HepG2 (cell line): ENCODE data around the gene VIT. TPM values are rescaled to one million over a fixed set of nuclear protein-coding genes. Genes with fewer than 3 reads are reported as not detected.

Experiments
- ATAD3A ChIP-seq: sonication (generic); formaldehyde crosslinking; IDR thresholded peaks from 2 replicates; pipeline ENCODE4 v1.4.0; 2020; ENCODE audit warnings: missing genetic modification reagents
- ELK4 ChIP-seq: sonication (generic); formaldehyde crosslinking; IDR thresholded peaks from 2 replicates; pipeline ENCODE4 v1.9.0; 2021; ENCODE audit warnings: missing genetic modification reagents, borderline replicate concordance
- FOXA1 ChIP-seq, 2 experiments: fragments of 450-650 bp in 1 of 2; sonication (generic) in 1 of 2; formaldehyde crosslinking in 1 of 2; IDR thresholded peaks; 2 replicates each; pipeline versions ENCODE4 v1.4.0 to v1.6.1; 2016 to 2020; ENCODE audit warnings: missing genetic modification reagents in 1 of 2
- FOXM1 ChIP-seq: sonication (generic); formaldehyde crosslinking; IDR thresholded peaks from 2 replicates; pipeline ENCODE4 v1.5.0; 2020; ENCODE audit warnings: missing genetic modification reagents
- GMEB2 ChIP-seq: IDR thresholded peaks from 2 replicates; pipeline ENCODE4 v1.6.1; 2016; ENCODE audit warnings: missing biosample characterization, missing genetic modification reagents, low read depth
- KDM4B ChIP-seq: sonication (generic); formaldehyde crosslinking; IDR thresholded peaks from 2 replicates; pipeline ENCODE4 v1.4.0; 2020; ENCODE audit warnings: missing genetic modification reagents
- KLF13 ChIP-seq: sonication (generic); formaldehyde crosslinking; IDR thresholded peaks from 2 replicates; pipeline ENCODE4 v1.4.0; 2020; ENCODE audit warnings: mild to moderate bottlenecking, missing genetic modification reagents
- MLXIP ChIP-seq: sonication (generic); formaldehyde crosslinking; IDR thresholded peaks from 2 replicates; pipeline ENCODE4 v1.9.0; 2021; ENCODE audit warnings: missing genetic modification reagents, borderline replicate concordance
- NR1H2 ChIP-seq: sonication (generic); formaldehyde crosslinking; IDR thresholded peaks from 2 replicates; pipeline ENCODE4 v1.8.1; 2022; ENCODE audit warnings: low read depth, missing genetic modification reagents, borderline replicate concordance
- SNAI1 ChIP-seq: sonication (generic); formaldehyde crosslinking; IDR thresholded peaks from 2 replicates; pipeline ENCODE4 v1.5.0; 2020; ENCODE audit warnings: mild to moderate bottlenecking, missing genetic modification reagents, borderline replicate concordance
- ZHX2 ChIP-seq, 2 experiments: sonication (generic) in 1 of 2; formaldehyde crosslinking in 1 of 2; IDR thresholded peaks; 2 replicates each; pipeline versions ENCODE4 v1.6.1 to v1.9.0; 2014 to 2022; ENCODE audit warnings: antibody characterized with exemption in 1 of 2, borderline replicate concordance in 1 of 2, inconsistent platforms in 1 of 2, low read depth in 1 of 2, missing genetic modification reagents in 1 of 2
- ZNF12 ChIP-seq: sonication (generic); formaldehyde crosslinking; IDR thresholded peaks from 2 replicates; pipeline ENCODE4 v1.5.0; 2020; ENCODE audit warnings: missing genetic modification reagents
- ZNF720 ChIP-seq: sonication (generic); formaldehyde crosslinking; IDR thresholded peaks from 2 replicates; pipeline ENCODE4 v1.4.0; 2020; ENCODE audit warnings: missing genetic modification reagents
- ZNF850 ChIP-seq: sonication (generic); formaldehyde crosslinking; conservative IDR thresholded peaks from 2 replicates; pipeline ENCODE4 v1.9.0; 2021; ENCODE audit warnings: mild to moderate bottlenecking, missing genetic modification reagents
- ZUFSP ChIP-seq: sonication (generic); formaldehyde crosslinking; IDR thresholded peaks from 2 replicates; pipeline ENCODE4 v1.9.0; 2021; ENCODE audit warnings: missing genetic modification reagents, mild to moderate bottlenecking, borderline replicate concordance
- polyA plus RNA-seq, 8 experiments: library from polyadenylated mRNA; depleted of rRNA in 3 of 8; stranded (reverse) in 7 of 8; unstranded in 1 of 8; fragments of >200 nt; fragmentation: Illumina TruSeq in 4 of 8; extraction: Trizol in 4 of 8; gene quantifications; 2 replicates each; pipeline versions ENCODE4 v1.2.1 to v1.2.3, GENCODE V29; 2011 to 2016; ENCODE audit warnings: low read depth in 4 of 8, missing spikeins in 1 of 8, mixed read lengths in 1 of 8; ENCODE audit not compliant: insufficient read depth in 1 of 8
- total RNA-seq, 5 experiments: library from RNA; depleted of rRNA; stranded (reverse); fragments of >200 nt; fragmentation: Illumina TruSeq; extraction: Trizol; gene quantifications; 2 replicates each; pipeline ENCODE4 v1.2.3, GENCODE V29; 2016; ENCODE audit warnings: low read depth in 1 of 5

The VIT gene
- total and polyA plus RNA-seq, 2 of the 13 experiments (the other 11 are each of a cell fraction or from before 2014, with no cell fraction given): not detected

GRCh38 chr2:36658277-36658748 lies 38.2 kb upstream of the VIT start (continued):
- no peak for TF ChIP-seq MLXIP (CRISPR knock-in tag)
- TF ChIP-seq KLF13 (CRISPR knock-in tag): no peak
- TF ChIP-seq ZHX2 (IDR thresholded peaks at IDR 0.05; ENCODE audit: low read depth): no peak
- no peak for TF ChIP-seq ZHX2 (CRISPR knock-in tag; IDR thresholded peaks at IDR 0.05; ENCODE audit: borderline replicate concordance)
- TF ChIP-seq NR1H2 (CRISPR knock-in tag): no peak
- no peak for TF ChIP-seq ZNF720 (CRISPR knock-in tag)
- no peak for TF ChIP-seq FOXA1 (IDR thresholded peaks at IDR 0.05)
- TF ChIP-seq FOXA1 (CRISPR knock-in tag; IDR thresholded peaks at IDR 0.05): 0 out of 2 replicates have a peak, but pooled peaks have one; percentile 2
- no peak for TF ChIP-seq GMEB2 (CRISPR knock-in tag)
- no peak for TF ChIP-seq ZNF850
- no peak for TF ChIP-seq FOXM1
- no peak for TF ChIP-seq SNAI1 (CRISPR knock-in tag)
- TF ChIP-seq ATAD3A (CRISPR knock-in tag): no peak
- TF ChIP-seq ZNF12 (CRISPR knock-in tag): no peak
- TF ChIP-seq ELK4 (CRISPR knock-in tag): no peak
- TF ChIP-seq ZUFSP (CRISPR knock-in tag): no peak
- TF ChIP-seq KDM4B (CRISPR knock-in tag): no peak
